ENCODE results near the gene PREX1. TPM values are rescaled to one million over a fixed set of nuclear protein-coding genes. Genes with fewer than 3 reads are reported as not detected.

Gene PREX1
- total and polyA plus RNA-seq, 2 donors (not counting 3 experiments of a cell fraction or from before 2014, with no cell fraction given), result 51.3 to 72.9 TPM

DNA sequence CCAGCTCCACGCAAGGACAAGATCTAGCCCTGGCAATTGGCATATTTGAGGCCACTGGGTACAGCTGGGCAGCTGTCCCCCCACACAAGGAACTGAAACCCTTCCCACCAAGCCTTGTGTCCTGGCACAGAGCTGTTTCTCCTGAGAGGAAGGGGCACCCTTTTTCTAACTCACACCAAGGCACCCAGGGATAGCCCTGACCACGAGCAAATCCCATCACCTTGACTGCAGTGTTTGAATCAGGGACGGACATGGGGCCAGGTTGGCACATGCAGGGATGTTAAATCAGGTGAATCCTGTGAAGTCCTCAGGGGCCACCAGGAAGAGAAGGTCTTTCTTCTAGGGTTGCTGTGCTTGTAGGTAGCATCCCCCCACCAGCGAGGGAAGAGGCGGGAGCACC, 246.6 kb downstream of the PREX1 start:
- dilution Hi-C loops (cut with MboI; ENCODE audit: extremely low pct_ligation_motif_present, low sequenced_read_pairs) (no loop called here), intact Hi-C loops (cut with micrococcal nuclease) (no loop called here)
- no peaks in the 10 kb centered on the region for H4K20me1 ChIP-seq (replicated peaks; ENCODE audit: control insufficient read depth, extremely low read depth, insufficient read depth, low read length)
- peaks cover 0 to 2% of the 10 kb centered on the region in 2 experiments for H3K27me3 ChIP-seq (ENCODE audit: control insufficient read depth in 2 of 2, insufficient read depth in 2 of 2, low read length in 2 of 2)
- no peak overlapping the region for H2AFZ ChIP-seq (ENCODE audit: low read depth, low read length)
- ChIA-PET POLR2A (no interaction called here), CTCF (interaction anchor here (0.5 to 0.9 kb wide), 2 partner anchors 39 to 99 kb away, joined by 3 read pairs; no protein-coding TSS in a partner anchor)
- no peak overlapping the region for H3K9ac ChIP-seq (replicated peaks; ENCODE audit: extremely low read depth, insufficient read depth, low read length)
- no peaks in the 10 kb centered on the region for H3K9me3 ChIP-seq (replicated peaks; ENCODE audit: control insufficient read depth, insufficient read depth, low read length)
- no peaks in the 10 kb centered on the region for H3K79me2 ChIP-seq (ENCODE audit: control insufficient read depth, insufficient read depth, low read length)
- H3K4me3 ChIP-seq (replicated peaks in 1 of 3; ENCODE audit: insufficient read depth in 1 of 3, low read depth in 1 of 3, low read length in 3 of 3), result no peak overlapping the region
- BruUV-seq (replicated peaks), result no TSS peak
- no peak for FAIRE-seq
- no peaks in the 10 kb centered on the region for H3K4me1 ChIP-seq (ENCODE audit: control insufficient read depth, extremely low read depth, insufficient read depth, low read length)
- H3K27ac ChIP-seq (ENCODE audit: insufficient read depth, low read depth, low read length), result no peak overlapping the region
- no peak overlapping the region for H3K4me2 ChIP-seq (ENCODE audit: insufficient read depth, low read length)
- H3K36me3 ChIP-seq (ENCODE audit: control insufficient read depth in 2 of 2, extremely low read depth in 1 of 2, insufficient read depth in 2 of 2, low read length in 2 of 2), result no peaks in the 10 kb centered on the region
- TF ChIP-seq JUN (IDR thresholded peaks at IDR 0.05; ENCODE audit: borderline replicate concordance, insufficient read depth, insufficient read length, low read depth) (no peak), MYC (IDR thresholded peaks at IDR 0.05; ENCODE audit: low read depth, low read length) (no peak), POLR2AphosphoS5 (IDR thresholded peaks at IDR 0.05; ENCODE audit: insufficient read depth, low read depth, low read length) (no peak), GATA2 (IDR thresholded peaks at IDR 0.05; ENCODE audit: insufficient read depth, insufficient read length, low read depth, low read length) (no peak), FOS (IDR thresholded peaks at IDR 0.05; ENCODE audit: borderline replicate concordance, insufficient read depth, low read length) (no peak), EZH2 (IDR thresholded peaks at IDR 0.05; ENCODE audit: borderline replicate concordance, low read depth, low read length, severe bottlenecking) (no peak), POLR2A (IDR thresholded peaks at IDR 0.05; ENCODE audit: low read depth, low read length) (no peak)
- TF ChIP-seq, protein P1, sequence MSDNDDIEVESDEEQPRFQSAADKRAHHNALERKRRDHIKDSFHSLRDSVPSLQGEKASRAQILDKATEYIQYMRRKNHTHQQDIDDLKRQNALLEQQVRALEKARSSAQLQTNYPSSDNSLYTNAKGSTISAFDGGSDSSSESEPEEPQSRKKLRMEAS (IDR thresholded peaks at IDR 0.05; ENCODE audit: insufficient read depth, insufficient read length), result no peak
- TF ChIP-seq, protein P2, sequence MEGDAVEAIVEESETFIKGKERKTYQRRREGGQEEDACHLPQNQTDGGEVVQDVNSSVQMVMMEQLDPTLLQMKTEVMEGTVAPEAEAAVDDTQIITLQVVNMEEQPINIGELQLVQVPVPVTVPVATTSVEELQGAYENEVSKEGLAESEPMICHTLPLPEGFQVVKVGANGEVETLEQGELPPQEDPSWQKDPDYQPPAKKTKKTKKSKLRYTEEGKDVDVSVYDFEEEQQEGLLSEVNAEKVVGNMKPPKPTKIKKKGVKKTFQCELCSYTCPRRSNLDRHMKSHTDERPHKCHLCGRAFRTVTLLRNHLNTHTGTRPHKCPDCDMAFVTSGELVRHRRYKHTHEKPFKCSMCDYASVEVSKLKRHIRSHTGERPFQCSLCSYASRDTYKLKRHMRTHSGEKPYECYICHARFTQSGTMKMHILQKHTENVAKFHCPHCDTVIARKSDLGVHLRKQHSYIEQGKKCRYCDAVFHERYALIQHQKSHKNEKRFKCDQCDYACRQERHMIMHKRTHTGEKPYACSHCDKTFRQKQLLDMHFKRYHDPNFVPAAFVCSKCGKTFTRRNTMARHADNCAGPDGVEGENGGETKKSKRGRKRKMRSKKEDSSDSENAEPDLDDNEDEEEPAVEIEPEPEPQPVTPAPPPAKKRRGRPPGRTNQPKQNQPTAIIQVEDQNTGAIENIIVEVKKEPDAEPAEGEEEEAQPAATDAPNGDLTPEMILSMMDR (IDR thresholded peaks at IDR 0.05; ENCODE audit: extremely low read depth in 1 of 2, insufficient read depth in 1 of 2, low read depth in 1 of 2, low read length in 2 of 2), result no peak
- no peaks in the 10 kb centered on the region for H3K9me1 ChIP-seq (replicated peaks; ENCODE audit: control insufficient read depth, extremely low read depth, insufficient read depth, low read length)
- DNase-seq (ENCODE audit: low read depth, low spot score), result no peak
